ENCODE measurements around the gene CADM2. TPM values are rescaled to one million over a fixed set of nuclear protein-coding genes. Genes with fewer than 3 reads are reported as not detected.

Gene CADM2
- total RNA-seq, 1 experiment from 2014 or later = 3.7 TPM

DNA sequence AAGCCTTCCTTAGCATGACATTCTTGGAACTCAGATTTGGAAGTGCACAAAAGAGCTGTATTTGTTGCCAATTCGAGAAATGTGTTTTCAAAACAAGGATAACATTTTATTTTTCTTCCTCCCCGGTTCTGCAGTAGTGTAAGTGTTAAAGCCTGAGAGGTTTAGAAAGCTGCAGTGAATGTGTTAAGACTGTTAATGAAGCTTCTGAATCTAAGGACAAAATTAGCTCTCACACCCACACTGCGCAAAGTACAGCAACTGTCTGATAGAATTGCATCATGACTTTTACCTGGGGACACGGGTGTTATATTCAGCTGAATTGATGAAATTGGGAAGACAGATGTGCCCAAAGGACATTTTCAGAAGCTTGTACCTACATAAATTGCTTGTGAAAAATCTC is 344.4 kb downstream of the CADM2 start:
- no peaks in the 10 kb centered on the region for H3K36me3 ChIP-seq (ENCODE audit: insufficient read depth, low read length, poor library complexity, severe bottlenecking)
- no TSS peak for BruUV-seq (replicated peaks)
- no peaks in the 10 kb centered on the region for H3K4me1 ChIP-seq (ENCODE audit: insufficient read depth, low read length, poor library complexity, severe bottlenecking)
- H3K9me3 ChIP-seq (ENCODE audit: low read depth, low read length, poor library complexity, severe bottlenecking) = no peaks in the 10 kb centered on the region
- intact Hi-C loops (cut with micrococcal nuclease; ENCODE audit: unreplicated experiment) = no loop called here
- H3K4me3 ChIP-seq (ENCODE audit: low read depth, low read length, poor library complexity, severe bottlenecking) = no peak overlapping the region
- H3K27ac ChIP-seq (ENCODE audit: low read depth, low read length, poor library complexity, severe bottlenecking) = no peak overlapping the region
- POLR2A ChIA-PET (ENCODE audit: low non-redundant PET) = no interaction called here
- TF ChIP-seq, protein P1, sequence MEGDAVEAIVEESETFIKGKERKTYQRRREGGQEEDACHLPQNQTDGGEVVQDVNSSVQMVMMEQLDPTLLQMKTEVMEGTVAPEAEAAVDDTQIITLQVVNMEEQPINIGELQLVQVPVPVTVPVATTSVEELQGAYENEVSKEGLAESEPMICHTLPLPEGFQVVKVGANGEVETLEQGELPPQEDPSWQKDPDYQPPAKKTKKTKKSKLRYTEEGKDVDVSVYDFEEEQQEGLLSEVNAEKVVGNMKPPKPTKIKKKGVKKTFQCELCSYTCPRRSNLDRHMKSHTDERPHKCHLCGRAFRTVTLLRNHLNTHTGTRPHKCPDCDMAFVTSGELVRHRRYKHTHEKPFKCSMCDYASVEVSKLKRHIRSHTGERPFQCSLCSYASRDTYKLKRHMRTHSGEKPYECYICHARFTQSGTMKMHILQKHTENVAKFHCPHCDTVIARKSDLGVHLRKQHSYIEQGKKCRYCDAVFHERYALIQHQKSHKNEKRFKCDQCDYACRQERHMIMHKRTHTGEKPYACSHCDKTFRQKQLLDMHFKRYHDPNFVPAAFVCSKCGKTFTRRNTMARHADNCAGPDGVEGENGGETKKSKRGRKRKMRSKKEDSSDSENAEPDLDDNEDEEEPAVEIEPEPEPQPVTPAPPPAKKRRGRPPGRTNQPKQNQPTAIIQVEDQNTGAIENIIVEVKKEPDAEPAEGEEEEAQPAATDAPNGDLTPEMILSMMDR (conservative IDR thresholded peaks at IDR 0.05; ENCODE audit: low read depth, low read length) = no peak
- no peak for TF ChIP-seq EZH2 (IDR thresholded peaks at IDR 0.05; ENCODE audit: borderline replicate concordance, low read depth, low read length, poor library complexity, severe bottlenecking)
- no peak for DNase-seq (ENCODE audit: low spot score)
- CTCF ChIA-PET = no interaction called here
- no peaks in the 10 kb centered on the region for H3K27me3 ChIP-seq (replicated peaks; ENCODE audit: insufficient read depth, low read depth, low read length, poor library complexity)

DNA sequence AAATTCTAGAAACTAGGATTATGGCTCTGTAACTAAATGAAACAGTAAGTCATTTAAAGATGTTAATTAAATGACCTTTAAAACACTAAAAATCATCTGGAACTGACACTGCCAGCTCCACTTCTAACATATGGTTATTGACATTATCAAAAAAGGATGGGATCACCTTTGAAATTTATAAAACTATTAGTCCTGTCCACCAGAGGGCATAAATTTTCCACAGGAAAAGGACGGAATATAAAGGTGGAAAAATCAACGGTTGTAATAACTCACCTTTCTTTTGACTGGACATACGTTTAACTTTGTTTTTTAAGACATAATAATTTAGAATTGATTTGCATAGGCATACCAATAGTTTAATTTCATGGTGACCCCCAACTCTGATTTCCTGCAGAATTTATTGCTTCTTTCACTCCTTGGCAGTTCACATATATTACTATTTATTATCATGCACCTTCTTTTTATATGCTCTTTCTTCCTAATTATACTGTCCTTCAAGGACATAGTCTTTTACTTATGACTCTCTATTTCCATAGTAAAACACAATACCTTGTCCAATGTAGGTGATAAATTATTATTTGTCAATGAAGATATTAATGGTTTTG is 345.7 kb downstream of the CADM2 start:
- no peaks in the 10 kb centered on the region for H3K9me3 ChIP-seq (ENCODE audit: low read depth, low read length, poor library complexity, severe bottlenecking)
- H3K4me1 ChIP-seq (ENCODE audit: insufficient read depth, low read length, poor library complexity, severe bottlenecking) = no peaks in the 10 kb centered on the region
- TF ChIP-seq, protein P1 (conservative IDR thresholded peaks at IDR 0.05; ENCODE audit: low read depth, low read length) = peak; percentile 46
- no peak for TF ChIP-seq EZH2 (IDR thresholded peaks at IDR 0.05; ENCODE audit: borderline replicate concordance, low read depth, low read length, poor library complexity, severe bottlenecking)
- no peak overlapping the region for H3K4me3 ChIP-seq (ENCODE audit: low read depth, low read length, poor library complexity, severe bottlenecking)
- no peak for DNase-seq (ENCODE audit: low spot score)
- ChIA-PET CTCF (no interaction called here), POLR2A (ENCODE audit: low non-redundant PET) (no interaction called here)
- no TSS peak for BruUV-seq (replicated peaks)
- H3K27ac ChIP-seq (ENCODE audit: low read depth, low read length, poor library complexity, severe bottlenecking) = no peak overlapping the region
- intact Hi-C loops (cut with micrococcal nuclease; ENCODE audit: unreplicated experiment) = no loop called here
- no peaks in the 10 kb centered on the region for H3K36me3 ChIP-seq (ENCODE audit: insufficient read depth, low read length, poor library complexity, severe bottlenecking)
- H3K27me3 ChIP-seq (replicated peaks; ENCODE audit: insufficient read depth, low read depth, low read length, poor library complexity) = no peaks in the 10 kb centered on the region

DNA sequence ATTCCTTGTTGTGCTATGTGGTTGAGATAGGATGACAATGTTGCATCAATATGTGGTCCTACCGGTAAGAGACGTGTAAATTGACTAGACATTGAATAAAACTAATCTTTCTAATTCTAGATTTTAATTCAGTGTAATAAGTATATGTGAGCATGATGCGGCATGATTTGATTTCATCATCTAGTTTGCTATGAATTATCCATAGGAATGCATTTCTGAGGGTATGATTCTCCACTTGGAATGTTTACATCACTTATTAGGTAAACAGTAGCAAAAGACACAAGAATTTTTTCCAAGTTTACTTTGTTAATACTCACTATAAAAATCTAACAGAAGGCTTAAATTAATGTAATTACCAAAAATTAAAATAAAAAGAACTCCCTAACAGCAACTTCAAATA is 353.5 kb downstream of the CADM2 start:
- no peak for DNase-seq (ENCODE audit: low spot score)
- Histone ChIP-seq H3K27ac (ENCODE audit: low read depth, low read length, poor library complexity, severe bottlenecking) (no peak overlapping the region), H3K4me3 (ENCODE audit: low read depth, low read length, poor library complexity, severe bottlenecking) (no peak overlapping the region), H3K27me3 (replicated peaks; ENCODE audit: insufficient read depth, low read depth, low read length, poor library complexity) (no peaks in the 10 kb centered on the region), H3K4me1 (ENCODE audit: insufficient read depth, low read length, poor library complexity, severe bottlenecking) (no peaks in the 10 kb centered on the region), H3K9me3 (ENCODE audit: low read depth, low read length, poor library complexity, severe bottlenecking) (no peaks in the 10 kb centered on the region), H3K36me3 (ENCODE audit: insufficient read depth, low read length, poor library complexity, severe bottlenecking) (no peaks in the 10 kb centered on the region)
- BruUV-seq (replicated peaks) = no TSS peak
- ChIA-PET CTCF (no interaction called here), POLR2A (ENCODE audit: low non-redundant PET) (no interaction called here)
- intact Hi-C loops (cut with micrococcal nuclease; ENCODE audit: unreplicated experiment) = no loop called here
- TF ChIP-seq EZH2 (IDR thresholded peaks at IDR 0.05; ENCODE audit: borderline replicate concordance, low read depth, low read length, poor library complexity, severe bottlenecking) = no peak
- TF ChIP-seq, protein P1 (conservative IDR thresholded peaks at IDR 0.05; ENCODE audit: low read depth, low read length) = no peak

All from A673 (cell line).